HUDEP-2 (cell line): ENCODE results near the gene DNM3.

Experiments used
- DNase-seq, 76 experiments: peaks; one replicate each; lab custom pipeline; 2025; ENCODE audit not compliant: unreplicated experiment in 76 of 76; lab: John Stamatoyannopoulos, UW

Gene DNM3

GRCh38 chr1:172460177-172460576, 618.9 kb downstream of the DNM3 start:
- no peak for DNase-seq

- DNase-seq: no peak
Observed at GRCh38 chr1:172460887-172461315, 619.6 kb downstream of the DNM3 start.
